ENCODE results near the gene DGKI. TPM values are rescaled to one million over a fixed set of nuclear protein-coding genes. Genes with fewer than 3 reads are reported as not detected.

Gene DGKI
- total and polyA plus RNA-seq, 2 donors (not counting 1 experiment from before 2014, with no cell fraction given): not detected

- TF ChIP-seq EZH2 (IDR thresholded peaks at IDR 0.05; ENCODE audit: borderline replicate concordance, insufficient read depth, low read depth, low read length, poor library complexity, severe bottlenecking): no peak
- TF ChIP-seq, protein P1, sequence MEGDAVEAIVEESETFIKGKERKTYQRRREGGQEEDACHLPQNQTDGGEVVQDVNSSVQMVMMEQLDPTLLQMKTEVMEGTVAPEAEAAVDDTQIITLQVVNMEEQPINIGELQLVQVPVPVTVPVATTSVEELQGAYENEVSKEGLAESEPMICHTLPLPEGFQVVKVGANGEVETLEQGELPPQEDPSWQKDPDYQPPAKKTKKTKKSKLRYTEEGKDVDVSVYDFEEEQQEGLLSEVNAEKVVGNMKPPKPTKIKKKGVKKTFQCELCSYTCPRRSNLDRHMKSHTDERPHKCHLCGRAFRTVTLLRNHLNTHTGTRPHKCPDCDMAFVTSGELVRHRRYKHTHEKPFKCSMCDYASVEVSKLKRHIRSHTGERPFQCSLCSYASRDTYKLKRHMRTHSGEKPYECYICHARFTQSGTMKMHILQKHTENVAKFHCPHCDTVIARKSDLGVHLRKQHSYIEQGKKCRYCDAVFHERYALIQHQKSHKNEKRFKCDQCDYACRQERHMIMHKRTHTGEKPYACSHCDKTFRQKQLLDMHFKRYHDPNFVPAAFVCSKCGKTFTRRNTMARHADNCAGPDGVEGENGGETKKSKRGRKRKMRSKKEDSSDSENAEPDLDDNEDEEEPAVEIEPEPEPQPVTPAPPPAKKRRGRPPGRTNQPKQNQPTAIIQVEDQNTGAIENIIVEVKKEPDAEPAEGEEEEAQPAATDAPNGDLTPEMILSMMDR (IDR thresholded peaks at IDR 0.05): no peak
- no peaks in the 10 kb centered on the region for H3K36me3 ChIP-seq (replicated peaks in 1 of 2; ENCODE audit: control extremely low read depth in 1 of 2, control insufficient read depth in 1 of 2, extremely low read depth in 1 of 2, insufficient read depth in 2 of 2, low read length in 1 of 2)
- DNase-seq (no peak), ATAC-seq (ENCODE audit: low read depth) (no peak)
- no peak overlapping the region for H3K4me3 Mint-ChIP-seq
- H3K27ac Mint-ChIP-seq: no peak overlapping the region
- ChIA-PET POLR2A (no interaction called here), CTCF (no interaction called here)
- no peaks in the 10 kb centered on the region for H3K4me1 ChIP-seq (ENCODE audit: control insufficient read depth in 2 of 2, insufficient read depth in 2 of 2, low read length in 2 of 2)
- no peaks in the 10 kb centered on the region for H3K27me3 Mint-ChIP-seq
- no peaks in the 10 kb centered on the region for H4K20me1 ChIP-seq (ENCODE audit: control insufficient read depth, insufficient read depth, low read length, poor library complexity, severe bottlenecking)
- no peaks in the 10 kb centered on the region for H3K9me3 Mint-ChIP-seq (ENCODE audit: insufficient read depth)
- intact Hi-C loops (cut with micrococcal nuclease): no loop called here
- H3K27me3 ChIP-seq (replicated peaks in 1 of 4; ENCODE audit: control extremely low read depth in 1 of 4, control insufficient read depth in 3 of 4, insufficient read depth in 4 of 4, low read length in 3 of 4): no peaks in the 10 kb centered on the region
- no peak overlapping the region for H3K4me3 ChIP-seq (ENCODE audit: control extremely low read depth in 1 of 5, extremely low read depth in 1 of 5, insufficient read depth in 1 of 5, low read depth in 2 of 5, low read length in 4 of 5)
- WGBS (ENCODE audit: insufficient coverage): no CpG with 5 or more reads among the region's 3 CpGs
- H3K9me3 ChIP-seq (ENCODE audit: control extremely low read depth in 1 of 3, control insufficient read depth in 2 of 3, insufficient read depth in 1 of 3, low read length in 2 of 3): no peaks in the 10 kb centered on the region
- H3K27ac ChIP-seq (ENCODE audit: low read length in 2 of 2): no peak overlapping the region
- no peak overlapping the region for H2AFZ ChIP-seq (ENCODE audit: insufficient read depth, low read depth, low read length, poor library complexity, severe bottlenecking)
- no peak overlapping the region for H3K9ac ChIP-seq (ENCODE audit: low read length)
- no peak overlapping the region for H3K4me2 ChIP-seq (replicated peaks; ENCODE audit: low read depth, low read length, poor library complexity, severe bottlenecking)
- no peaks in the 10 kb centered on the region for H3K79me2 ChIP-seq (ENCODE audit: control insufficient read depth, insufficient read depth, low read length)
- no peaks in the 10 kb centered on the region for H3K4me1 Mint-ChIP-seq
Observed at GRCh38 chr7:137576481-137576880, 270.3 kb downstream of the DGKI start.

DNA sequence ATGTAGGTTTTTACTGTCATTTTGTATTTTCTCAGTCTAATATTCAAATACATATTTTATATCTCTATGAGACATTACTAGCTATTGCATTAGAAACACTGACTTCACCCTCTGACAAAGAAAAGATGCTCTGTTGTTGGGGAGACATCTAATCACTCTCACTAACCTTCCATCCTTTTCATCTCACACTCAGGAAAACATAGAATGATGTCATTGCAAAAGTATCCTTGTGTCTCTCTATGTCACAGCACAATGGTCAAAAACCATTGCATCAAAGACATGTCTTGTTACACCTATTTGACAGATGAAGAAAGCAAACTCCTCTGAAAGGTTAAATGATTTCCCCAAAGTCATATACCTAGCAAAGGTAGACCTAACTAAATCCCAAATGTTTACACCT, 272.0 kb downstream of the DGKI start:
- ATAC-seq (ENCODE audit: low read depth): no peak
- TF ChIP-seq, protein P1 (IDR thresholded peaks at IDR 0.05): no peak
- no peak for TF ChIP-seq EZH2 (IDR thresholded peaks at IDR 0.05; ENCODE audit: borderline replicate concordance, insufficient read depth, low read depth, low read length, poor library complexity, severe bottlenecking)
- no peaks in the 10 kb centered on the region for H3K9me3 Mint-ChIP-seq (ENCODE audit: insufficient read depth)
- H3K4me1 ChIP-seq (ENCODE audit: control insufficient read depth in 2 of 2, insufficient read depth in 2 of 2, low read length in 2 of 2): no peaks in the 10 kb centered on the region
- no peaks in the 10 kb centered on the region for H3K27me3 Mint-ChIP-seq
- no peaks in the 10 kb centered on the region for H3K79me2 ChIP-seq (ENCODE audit: control insufficient read depth, insufficient read depth, low read length)
- ChIA-PET POLR2A (no interaction called here), CTCF (no interaction called here)
- H3K27ac Mint-ChIP-seq: no peak overlapping the region
- H3K9ac ChIP-seq (ENCODE audit: low read length): no peak overlapping the region
- no peaks in the 10 kb centered on the region for H4K20me1 ChIP-seq (ENCODE audit: control insufficient read depth, insufficient read depth, low read length, poor library complexity, severe bottlenecking)
- no peak overlapping the region for H3K4me3 Mint-ChIP-seq
- no peak overlapping the region for H3K4me2 ChIP-seq (replicated peaks; ENCODE audit: low read depth, low read length, poor library complexity, severe bottlenecking)
- H3K4me3 ChIP-seq (ENCODE audit: control extremely low read depth in 1 of 5, extremely low read depth in 1 of 5, insufficient read depth in 1 of 5, low read depth in 2 of 5, low read length in 4 of 5): no peak overlapping the region
- no peaks in the 10 kb centered on the region for H3K9me3 ChIP-seq (ENCODE audit: control extremely low read depth in 1 of 3, control insufficient read depth in 2 of 3, insufficient read depth in 1 of 3, low read length in 2 of 3)
- no peak for DNase-seq
- H3K27ac ChIP-seq (ENCODE audit: low read length in 2 of 2): no peak overlapping the region
- no peaks in the 10 kb centered on the region for H3K4me1 Mint-ChIP-seq
- no peak overlapping the region for H2AFZ ChIP-seq (ENCODE audit: insufficient read depth, low read depth, low read length, poor library complexity, severe bottlenecking)
- H3K36me3 ChIP-seq (replicated peaks in 1 of 2; ENCODE audit: control extremely low read depth in 1 of 2, control insufficient read depth in 1 of 2, extremely low read depth in 1 of 2, insufficient read depth in 2 of 2, low read length in 1 of 2): no peaks in the 10 kb centered on the region
- intact Hi-C loops (cut with micrococcal nuclease): no loop called here
- no peaks in the 10 kb centered on the region for H3K27me3 ChIP-seq (replicated peaks in 1 of 4; ENCODE audit: control extremely low read depth in 1 of 4, control insufficient read depth in 3 of 4, insufficient read depth in 4 of 4, low read length in 3 of 4)

Data from B cell (primary cell).